Erythroblast (primary cell): ENCODE measurements around the gene FBXL19.

Source experiments
- GATA1 ChIP-seq: IDR thresholded peaks from 2 replicates; pipeline ENCODE4 v1.6.1; 2011; ENCODE audit warnings: low read depth, mild to moderate bottlenecking, control low read depth, low read length, moderate library complexity
- POLR2A ChIP-seq: IDR thresholded peaks from 2 replicates; pipeline ENCODE4 v1.6.1; 2011; ENCODE audit warnings: mild to moderate bottlenecking, low read length

DNA sequence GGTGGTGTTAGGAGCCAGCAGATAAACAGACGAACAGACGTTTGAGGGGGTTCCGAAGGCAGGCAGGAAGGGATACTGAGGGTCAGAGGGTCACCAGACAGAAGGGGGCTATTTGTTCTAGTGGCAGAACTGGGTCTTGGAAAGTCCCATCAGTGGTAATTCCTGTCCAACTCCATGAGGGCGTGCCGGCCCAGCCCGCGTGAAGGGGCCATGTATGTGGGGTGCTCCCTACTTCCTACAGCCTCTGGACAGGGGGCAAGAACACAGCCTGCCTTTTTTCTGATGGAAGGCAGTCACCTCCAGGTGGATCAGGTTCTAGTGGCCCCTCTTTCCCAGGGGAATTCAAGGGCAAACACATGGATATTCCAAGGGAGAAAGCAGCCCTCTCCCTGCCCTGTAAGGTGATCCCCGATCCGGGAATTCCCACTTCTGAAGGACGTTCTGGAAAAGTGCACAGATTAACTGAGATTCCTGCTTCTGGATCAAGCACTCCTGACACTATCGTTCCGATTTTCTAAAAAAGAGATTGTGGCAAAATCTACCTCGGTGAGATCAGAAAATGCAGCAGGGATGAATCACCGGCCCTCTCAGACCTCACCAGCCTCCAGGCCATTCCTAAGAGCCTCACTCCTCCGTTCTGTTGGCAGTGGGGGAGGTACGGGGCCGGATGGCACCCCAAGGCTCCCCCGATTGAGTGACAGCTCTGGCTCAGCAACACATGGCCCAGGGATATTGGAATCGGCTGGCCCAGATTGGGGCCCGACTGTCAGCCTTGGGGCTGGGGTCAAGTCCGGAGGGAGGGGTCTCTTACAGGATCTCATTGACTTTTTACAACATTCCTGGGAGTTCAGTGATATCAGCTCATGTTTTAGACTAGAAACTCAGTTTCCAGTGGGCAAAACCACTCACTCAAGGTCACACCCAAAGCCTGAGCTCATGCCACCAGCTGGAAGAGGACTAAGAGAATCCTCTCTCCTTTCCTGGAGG lies 74.6 kb downstream of the FBXL19 start:
- TF ChIP-seq POLR2A (no peak), GATA1 (no peak)
